HG03159 (cell line): ENCODE measurements around the gene CSF2RB.
"Not testable (repeated sequence)": the region's sequence is repeated elsewhere in the genome, so short reads cannot be mapped to it uniquely, and the experiment has no call there.

Source experiments
- ATAC-seq: cut with Tn5 transposase; IDR thresholded peaks from one replicate; pipeline ENCODE4 v1.9.1; 2021; ENCODE audit warnings: mild to moderate bottlenecking, moderate library complexity; ENCODE audit not compliant: unreplicated experiment

CSF2RB gene

DNA sequence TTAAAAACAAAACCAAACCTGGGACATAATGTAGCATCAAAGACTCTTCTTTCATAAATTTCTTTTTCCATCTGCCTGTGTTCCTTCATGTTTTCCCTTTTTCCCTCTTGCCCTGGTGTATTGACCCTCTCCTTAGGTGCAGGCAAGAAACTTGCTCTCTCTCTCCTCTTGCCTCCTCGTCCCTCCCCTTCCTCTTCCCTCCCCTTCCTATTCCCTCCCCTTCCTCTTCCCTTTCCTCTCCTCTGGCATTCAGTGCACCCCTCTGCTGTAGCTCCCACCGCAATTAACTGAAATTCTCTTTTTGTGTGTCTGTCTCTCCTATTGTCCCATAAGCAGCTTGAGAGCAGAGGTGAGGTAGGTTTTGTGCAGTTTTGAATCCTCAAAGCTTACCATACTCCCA is 49.9 kb downstream of the CSF2RB start:
- no peak for ATAC-seq

DNA sequence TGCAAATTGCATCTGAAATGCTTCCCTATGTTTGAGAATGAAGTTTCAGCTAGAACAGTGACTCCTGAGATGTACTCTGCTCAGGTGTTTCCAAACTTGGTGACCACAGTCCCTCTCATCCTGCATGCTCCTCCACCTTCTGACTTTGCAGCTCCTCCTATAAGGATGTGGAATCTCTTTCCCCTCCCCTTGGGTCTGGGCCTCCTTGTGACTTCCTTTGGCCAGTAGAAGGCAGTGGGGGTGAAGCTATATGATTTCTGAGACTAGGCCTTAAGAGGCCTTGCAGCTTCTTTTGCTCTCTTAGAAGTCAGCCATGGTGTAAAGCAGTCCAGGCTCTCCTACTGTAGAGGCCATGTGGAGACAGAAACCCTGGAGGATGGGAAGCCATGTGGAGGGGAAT is 50.7 kb downstream of the CSF2RB start:
- no peak for ATAC-seq

DNA sequence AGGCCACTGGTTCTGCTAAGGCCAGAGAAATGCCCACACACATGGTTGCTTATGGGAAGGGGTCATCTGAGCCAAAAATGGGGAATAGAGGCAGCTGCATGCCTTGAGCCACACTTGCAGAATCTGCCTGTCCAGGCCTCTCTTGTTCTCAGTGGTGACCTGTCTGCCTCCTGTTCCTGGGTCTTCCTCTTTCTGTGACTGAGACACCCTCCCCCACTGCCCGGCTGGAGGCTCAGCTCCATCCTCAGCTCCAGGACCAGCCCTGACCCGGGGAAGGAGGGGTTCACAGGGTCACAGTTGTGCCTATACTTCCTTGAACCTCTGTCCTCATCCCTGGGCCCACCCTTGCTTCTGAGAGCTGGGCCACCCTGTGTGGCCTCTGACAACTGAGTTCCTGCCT is 52.3 kb downstream of the CSF2RB start:
- ATAC-seq: no peak

DNA sequence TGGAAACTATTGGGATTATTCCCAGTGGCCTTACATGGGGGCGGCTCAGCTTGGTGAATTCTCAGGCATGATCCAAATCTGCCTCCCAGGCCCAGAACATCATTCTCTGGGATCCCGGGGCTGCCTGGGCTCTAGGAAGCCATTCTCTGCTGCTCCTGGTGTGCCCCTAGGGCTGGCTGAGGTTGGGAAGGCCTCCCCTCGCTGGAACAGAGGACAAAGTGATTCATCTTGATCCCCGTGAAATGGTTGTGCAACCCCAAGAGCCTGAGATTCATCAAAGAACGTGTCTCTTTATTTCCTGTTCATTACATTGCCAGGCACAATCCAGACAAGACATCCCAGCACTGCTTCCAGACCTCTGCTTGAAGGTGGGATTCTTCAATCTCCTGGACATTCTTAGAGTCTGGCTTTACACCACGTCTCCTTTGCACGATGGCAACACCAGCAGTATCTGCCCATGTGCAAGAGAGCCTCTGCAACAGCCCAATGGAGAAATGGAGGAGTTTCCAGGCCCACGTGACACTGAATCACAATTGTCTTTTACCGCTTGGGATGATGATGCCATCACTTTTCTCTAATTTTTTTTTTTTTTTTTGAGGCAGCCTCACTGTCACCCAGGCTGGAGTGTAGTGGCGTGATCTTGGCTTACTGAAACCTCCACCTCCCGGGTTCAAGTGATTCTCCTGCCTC is 53.6 kb downstream of the CSF2RB start:
- ATAC-seq: no peak

DNA sequence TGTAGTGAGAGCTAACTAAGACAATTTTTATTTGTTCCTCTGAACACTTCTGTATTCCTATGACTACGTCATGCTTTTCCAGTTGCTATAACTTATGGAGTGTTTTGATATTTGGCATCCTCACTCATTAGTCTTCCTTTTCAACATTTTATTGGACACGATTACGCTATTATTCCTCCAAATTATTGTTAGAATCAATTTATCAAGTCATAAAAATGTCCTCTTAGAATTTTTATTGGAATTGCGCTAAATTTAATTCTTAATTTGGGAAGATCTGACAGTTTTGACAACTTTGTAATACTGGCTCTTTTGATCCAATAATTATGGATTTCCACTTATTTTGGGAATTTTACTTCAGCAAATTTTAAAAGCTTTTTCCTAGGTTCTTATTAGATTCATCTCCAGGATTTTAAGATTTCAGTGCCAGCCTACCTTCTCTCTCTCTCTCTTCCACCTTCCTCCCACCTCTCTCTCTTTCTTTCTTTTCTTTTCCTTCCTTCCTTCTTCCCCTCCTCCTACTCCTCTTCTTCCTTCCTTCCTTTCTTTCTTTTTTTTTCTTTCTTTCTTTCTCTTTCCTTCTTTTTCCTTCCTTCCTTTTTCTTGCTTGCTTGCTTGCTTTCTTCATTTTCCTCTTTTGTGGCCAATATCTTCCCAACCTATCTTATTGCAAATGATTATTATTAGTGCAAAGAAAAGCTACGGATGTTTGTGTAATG is 55.0 kb downstream of the CSF2RB start:
- ATAC-seq: no peak

GRCh38 chr22:36971341-36972125 is 58.1 kb downstream of the CSF2RB start:
- no peak for ATAC-seq

DNA sequence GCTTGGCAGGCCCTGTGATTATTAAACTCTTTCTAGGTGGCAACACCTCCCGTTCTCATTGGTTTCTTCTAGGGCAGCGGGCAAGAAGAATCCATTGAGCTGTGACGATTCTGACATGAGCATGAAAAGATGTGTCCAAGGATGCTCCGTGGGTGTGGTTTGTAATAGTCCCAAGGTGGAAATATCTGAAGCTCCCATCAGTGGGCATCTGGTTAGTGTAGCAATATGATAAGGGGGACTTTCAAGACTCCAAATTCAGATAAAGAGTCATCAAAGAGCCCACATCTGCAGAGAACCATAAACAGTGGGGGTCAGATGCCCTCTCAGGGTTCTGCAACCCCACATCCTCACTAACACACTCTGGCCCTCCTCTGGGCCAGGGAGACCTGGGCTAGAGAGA is 63.2 kb downstream of the CSF2RB start:
- no peak for ATAC-seq

- ATAC-seq: peak; percentile 12
These were observed 64.0 kb downstream of the CSF2RB start for GRCh38 chr22:36977401-36977861.

- ATAC-seq: peak; percentile 75
These were observed 64.7 kb downstream of the CSF2RB start for GRCh38 chr22:36977947-36978660.

- no peak for ATAC-seq
These were observed 65.8 kb downstream of the CSF2RB start for GRCh38 chr22:36979016-36979910.

DNA sequence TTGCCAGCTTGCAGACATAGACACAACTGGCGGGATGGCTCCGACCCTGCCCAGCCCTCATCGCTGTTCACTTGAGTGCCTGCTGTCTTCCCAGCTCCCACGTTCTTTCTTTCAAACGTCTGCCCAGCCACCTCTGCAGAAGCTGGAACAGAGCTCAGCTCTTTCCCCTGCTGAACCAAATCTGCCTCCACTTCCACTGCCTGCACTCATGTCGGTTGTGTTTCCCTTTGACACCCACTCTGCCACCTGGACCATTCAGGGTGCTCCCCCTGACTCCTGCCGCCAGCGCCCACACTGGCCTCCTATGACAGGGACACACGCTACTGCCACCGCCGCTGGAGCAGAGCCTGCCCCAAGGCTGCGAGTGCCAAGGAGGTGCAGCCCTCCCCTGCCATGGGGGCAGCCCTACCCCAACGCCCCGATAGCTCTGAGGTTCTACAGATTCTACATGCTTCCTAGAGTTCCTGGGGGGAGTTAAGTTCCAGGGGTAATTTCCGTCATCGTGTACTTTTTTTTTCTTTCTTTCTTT is 67.9 kb downstream of the CSF2RB start:
- no peak for ATAC-seq

GRCh38 chr22:36982136-36982535 is 68.7 kb downstream of the CSF2RB start:
- no peak for ATAC-seq

- ATAC-seq: no peak
These were observed 71.9 kb downstream of the CSF2RB start for GRCh38 chr22:36985211-36985889.

- no peak for ATAC-seq
These were observed 72.9 kb downstream of the CSF2RB start for GRCh38 chr22:36986242-36986821.

DNA sequence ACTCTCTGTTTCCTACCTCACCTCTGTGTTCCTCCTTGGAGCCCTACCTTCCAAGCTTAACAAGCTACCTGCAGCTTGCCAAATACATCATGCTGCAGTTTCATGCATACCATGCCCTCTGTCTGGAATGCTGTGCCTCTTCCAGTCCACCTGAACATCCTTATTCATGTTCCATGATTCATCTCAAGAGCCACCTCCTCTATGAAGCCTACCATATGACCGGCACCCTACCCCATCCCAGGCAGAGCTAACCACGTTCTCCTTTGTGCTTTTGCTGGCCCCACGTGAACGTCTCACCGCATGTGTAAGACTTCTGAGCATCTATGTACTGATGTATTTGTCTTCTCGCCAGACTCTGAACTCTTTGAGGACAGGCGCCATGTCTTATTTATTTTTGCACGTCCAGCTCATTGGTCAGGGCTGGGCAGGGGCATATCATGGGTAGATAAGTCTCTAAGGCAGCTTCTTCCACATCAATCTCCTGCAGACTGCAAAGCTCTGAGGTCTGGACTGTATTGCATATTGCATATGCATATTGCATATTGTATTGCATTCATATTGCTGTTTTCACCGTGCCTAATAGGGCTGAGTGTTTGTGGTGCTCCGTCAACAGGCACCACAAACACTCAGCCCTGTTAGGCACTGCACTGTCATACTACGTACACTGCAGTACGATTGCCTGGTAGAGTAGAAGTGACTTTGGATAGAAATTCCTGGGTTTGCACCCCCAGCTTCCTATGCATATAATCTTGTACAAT is 74.8 kb downstream of the CSF2RB start:
- no peak for ATAC-seq

DNA sequence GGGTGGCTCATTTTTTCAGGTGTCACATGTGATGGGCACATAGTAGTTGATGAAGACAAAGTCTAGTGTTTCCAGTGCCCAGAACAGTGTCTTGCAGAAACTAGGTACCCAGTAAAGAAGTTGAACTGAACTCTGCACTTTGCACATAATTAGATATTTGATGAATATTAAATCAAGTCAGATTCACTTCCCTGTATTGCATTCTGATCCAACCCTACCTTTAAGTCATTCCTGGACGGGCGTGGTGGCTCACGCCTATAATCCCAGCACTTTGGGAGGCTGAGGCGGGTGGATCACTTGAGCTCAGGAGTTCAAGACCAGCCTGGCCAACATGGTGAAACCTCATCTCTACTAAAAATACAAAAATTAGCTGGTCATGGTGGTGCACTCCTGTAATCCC is 75.6 kb downstream of the CSF2RB start:
- not testable (repeated sequence) for ATAC-seq
